ENCODE results near the gene AKAP6.
A peak's percentile ranks its signal among the peaks of the same experiment; 100 is the strongest.

Gene AKAP6

DNA sequence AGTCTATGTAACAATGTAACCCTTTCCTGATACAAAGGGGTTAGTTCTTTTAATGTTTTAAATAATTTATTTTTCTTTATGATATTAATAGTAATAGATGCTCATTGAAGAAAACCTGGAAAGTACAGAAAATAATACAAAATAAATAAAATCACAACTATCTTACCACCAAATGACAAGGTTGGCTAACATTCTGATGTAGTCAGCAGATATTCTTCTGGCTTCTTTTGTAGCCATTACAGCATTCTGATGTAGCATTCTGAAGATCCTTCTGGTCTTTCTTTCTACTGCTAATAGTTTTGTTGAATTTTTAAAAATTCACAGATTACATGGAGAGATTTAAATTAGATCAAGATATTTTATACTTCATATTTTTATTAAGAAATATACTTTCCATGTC lies 301.6 kb downstream of the AKAP6 start:
- no peak for DNase-seq

DNA sequence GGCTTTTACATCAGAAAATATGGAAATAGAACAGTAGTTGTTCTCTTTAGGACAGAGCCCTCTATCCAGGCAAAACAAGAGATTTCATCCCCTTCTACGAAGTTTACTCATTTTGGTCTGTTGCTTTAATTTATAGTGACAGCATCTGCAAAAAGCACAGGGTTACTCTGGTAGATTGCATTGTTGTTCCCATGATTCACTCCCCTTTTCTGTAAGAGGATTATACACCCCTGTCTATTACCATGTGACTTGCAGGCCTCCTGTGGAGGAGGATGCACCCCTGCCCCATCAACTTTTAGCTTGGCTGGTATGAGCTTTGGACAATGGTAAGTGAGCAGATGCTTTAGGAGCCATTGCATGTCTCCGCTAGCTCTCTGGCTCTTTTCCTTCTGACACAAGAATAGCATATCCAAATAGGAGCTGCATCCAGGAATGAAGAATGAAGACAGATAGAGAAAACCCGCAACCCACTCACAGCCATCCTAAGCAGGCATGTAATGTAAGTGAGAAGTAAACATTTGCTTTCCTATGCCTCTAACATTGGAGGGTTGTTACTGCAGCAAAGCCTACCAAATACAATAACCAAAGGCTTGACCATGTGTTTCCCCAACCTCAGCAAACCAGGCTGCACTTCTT lies 304.2 kb downstream of the AKAP6 start:
- no peak for DNase-seq

- no peak for DNase-seq
Observed at GRCh38 chr14:32633930-32634329, 304.8 kb downstream of the AKAP6 start.

- DNase-seq: no peak
Observed at GRCh38 chr14:32635061-32635719, 306.1 kb downstream of the AKAP6 start.

- no peak for DNase-seq
Observed at GRCh38 chr14:32637582-32637981, 308.5 kb downstream of the AKAP6 start.

DNA sequence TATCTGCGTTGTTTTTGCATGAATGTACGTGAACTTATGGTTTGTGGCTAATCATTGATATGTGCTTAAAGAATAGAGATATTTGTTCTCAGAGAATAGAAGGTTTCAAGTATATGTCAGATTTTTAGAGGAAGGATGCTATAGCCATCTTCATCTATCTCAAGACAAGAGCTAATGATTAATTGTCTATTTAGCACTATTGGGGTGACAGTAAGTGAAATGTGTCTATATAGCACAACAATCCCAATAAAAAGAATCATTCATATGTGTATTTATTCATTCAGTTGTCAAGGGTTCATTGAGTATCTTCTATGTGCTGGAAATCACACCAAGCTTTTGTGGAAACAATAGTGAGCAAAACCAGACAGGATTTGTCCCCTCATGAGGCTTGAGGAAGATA lies 310.1 kb downstream of the AKAP6 start:
- DNase-seq: no peak

DNA sequence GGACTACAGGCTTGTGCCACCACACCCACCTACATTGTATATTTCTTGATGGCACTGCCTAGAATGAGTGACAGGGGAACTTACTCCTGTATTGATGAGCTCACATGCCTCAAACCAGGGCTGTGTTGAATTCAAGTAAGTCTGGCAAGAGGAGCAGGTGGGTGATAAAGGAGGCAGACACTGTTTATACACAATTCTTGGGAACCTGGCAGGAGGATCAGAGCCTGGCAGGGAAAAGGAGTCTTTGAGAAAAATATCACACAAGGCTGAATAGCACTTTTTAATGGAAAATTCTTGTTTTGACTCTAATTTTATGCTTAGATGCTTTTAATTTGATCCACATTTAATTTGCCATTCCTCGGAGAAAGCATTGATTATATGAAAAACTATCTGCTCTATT lies 316.5 kb downstream of the AKAP6 start:
- no peak for DNase-seq

DNA sequence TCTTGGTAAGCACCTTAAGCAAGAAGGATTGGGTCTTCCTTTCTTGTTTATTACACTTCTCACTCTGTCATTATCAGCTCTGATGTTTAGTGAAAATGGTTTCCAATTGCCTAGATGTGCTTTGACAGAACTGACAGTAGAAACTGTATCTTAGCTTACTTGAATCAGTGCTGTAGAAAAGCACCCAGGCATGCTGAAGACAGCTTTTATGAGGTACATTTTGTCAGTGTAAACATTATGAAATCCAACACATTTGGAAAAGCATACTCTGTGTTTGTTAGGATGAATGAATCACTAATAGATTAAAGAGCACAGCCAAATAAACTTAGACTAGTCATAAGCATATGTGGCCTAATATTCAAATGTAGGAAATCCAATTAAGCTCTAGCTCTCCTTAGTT lies 319.3 kb downstream of the AKAP6 start:
- DNase-seq: no peak

GRCh38 chr14:32650030-32650429 lies 320.9 kb downstream of the AKAP6 start:
- DNase-seq: no peak

DNA sequence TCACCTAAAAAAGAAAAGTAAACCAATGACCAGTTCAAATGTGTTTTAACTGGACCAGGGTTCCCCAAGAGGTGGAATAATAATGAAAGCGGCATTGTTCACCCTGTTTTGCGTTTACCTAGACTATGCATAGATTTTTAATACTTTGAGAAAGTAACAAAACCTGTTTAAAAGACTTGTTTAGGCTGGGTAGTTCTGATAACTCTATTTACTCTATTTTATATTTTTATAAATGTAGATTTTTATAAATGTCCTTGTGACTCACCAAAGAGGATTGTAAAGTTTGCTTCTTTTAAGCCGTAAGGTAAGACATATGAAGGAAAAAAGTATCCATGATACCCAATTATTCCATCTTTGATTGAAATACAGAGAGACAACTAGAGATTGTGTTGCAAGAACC lies 321.6 kb downstream of the AKAP6 start:
- no peak for DNase-seq

DNA sequence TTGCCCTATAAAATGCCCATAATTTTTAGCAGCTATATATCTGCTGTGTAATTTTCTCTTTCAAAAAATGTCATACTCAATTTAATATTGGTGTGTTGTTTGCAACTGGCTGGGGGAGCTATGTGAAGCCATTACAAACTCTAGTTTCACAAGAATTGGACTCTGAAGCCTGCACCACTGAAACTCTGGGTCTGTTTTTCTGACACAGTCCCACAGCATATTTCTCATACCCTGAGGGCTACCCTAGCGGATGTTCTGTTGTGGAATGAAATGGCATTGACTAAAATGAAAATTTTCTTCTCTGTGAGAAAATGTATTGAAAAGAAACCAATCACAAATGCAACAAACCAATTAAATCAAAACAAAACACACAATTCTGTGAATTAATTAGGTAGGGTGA lies 325.0 kb downstream of the AKAP6 start:
- no peak for DNase-seq

- DNase-seq: no peak
Observed at GRCh38 chr14:32656601-32657000, 327.5 kb downstream of the AKAP6 start.

GRCh38 chr14:32657081-32657480 lies 328.0 kb downstream of the AKAP6 start:
- DNase-seq: peak; percentile 94

GRCh38 chr14:32661216-32661615 lies 332.1 kb downstream of the AKAP6 start:
- DNase-seq: no peak

- no peak for DNase-seq
Observed at GRCh38 chr14:32662211-32662610, 333.1 kb downstream of the AKAP6 start.

GRCh38 chr14:32666308-32666707 lies 337.2 kb downstream of the AKAP6 start:
- DNase-seq: no peak

DNA sequence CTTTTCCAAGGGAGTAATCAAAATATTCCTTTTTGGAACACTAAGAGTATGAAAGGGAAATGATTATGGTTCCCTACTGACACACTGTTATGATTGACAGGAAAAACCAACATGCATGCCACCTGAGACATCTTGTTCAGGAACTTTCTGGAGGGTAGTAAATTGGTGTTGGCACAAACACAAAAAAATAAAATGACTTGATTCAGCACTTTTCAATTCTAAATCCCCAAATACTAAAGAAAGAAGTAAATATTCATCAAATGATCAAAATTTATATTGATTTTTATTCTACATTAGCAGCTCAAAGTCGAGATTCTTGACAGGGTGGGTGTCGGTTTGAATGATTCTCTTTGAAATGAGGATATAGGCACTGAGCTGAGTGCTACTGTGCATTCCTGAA lies 338.2 kb downstream of the AKAP6 start:
- DNase-seq: no peak

GRCh38 chr14:32667791-32668190 lies 338.7 kb downstream of the AKAP6 start:
- no peak for DNase-seq

- DNase-seq: no peak
Observed at GRCh38 chr14:32669391-32669790, 340.3 kb downstream of the AKAP6 start.

DNA sequence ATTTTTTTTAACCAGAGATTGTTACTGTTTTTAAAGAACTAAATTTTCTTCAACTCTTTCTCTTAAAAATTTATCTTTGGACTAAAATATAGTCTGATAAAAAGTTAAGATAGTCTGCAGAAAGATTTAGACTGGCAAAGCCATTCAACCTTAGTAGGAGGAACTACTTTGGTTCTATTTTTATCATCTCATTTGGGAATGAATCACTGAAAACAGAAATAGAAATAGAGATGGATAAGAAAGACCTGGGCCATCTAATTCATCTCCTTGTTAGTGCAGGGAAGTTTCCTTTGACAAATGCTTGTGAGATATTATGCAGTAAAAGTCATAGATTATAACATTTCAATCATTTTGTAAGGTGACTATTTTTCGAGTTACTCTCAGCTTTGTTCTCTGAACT lies 346.3 kb downstream of the AKAP6 start:
- DNase-seq: no peak

DNA sequence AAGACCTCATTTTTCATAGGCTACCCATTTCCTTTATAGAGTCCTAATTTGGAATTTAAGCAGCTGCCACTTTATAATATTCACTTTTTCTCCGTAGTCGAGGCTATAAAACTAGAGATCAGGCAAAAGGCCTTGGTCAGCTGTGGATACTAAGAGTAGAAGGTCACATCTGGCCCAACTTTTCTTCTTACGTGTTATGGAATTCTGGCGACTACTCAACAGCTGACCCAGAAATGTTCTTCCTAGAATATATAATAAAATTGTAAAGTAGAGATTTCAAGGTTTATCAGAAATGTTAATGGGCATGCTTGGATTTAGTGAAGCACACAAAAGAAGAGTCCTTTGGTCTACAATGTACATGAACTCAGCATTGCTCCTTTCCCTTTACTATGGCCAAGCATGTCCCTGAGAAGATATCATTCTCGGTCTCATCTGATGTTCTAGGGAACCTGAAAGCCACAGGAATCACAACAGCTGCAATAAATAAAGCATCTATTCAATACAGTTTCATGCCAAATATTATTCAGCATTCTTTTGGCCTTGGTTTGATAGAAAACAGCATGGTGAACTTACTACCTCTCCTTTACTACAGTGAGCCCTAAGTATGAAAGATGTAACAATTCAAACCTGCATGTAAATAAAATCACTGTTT lies 348.2 kb downstream of the AKAP6 start:
- no peak for DNase-seq

GRCh38 chr14:32678088-32678487 lies 349.0 kb downstream of the AKAP6 start:
- no peak for DNase-seq

- no peak for DNase-seq
Observed at GRCh38 chr14:32679927-32680612, 351.0 kb downstream of the AKAP6 start.

- DNase-seq: no peak
Observed at GRCh38 chr14:32681598-32681997, 352.5 kb downstream of the AKAP6 start.
